Posterior cingulate gyrus (tissue), 11 donors: ENCODE data around the gene SLX4IP.
A peak's percentile ranks its signal among the peaks of the same experiment; 100 is the strongest.
"Not testable (repeated sequence)": the region's sequence is repeated elsewhere in the genome, so short reads cannot be mapped to it uniquely, and the experiment has no call there.

Experiments used
- DNase-seq, 10 donors: peaks; one replicate each; pipeline versions ENCODE4 v3.0.0 to v3.0.0-alpha.2; 2020 to 2021; ENCODE audit warnings: mixed read lengths in 3 of 10
- intact Hi-C: fragments of 100-400 bp; cut with DNase I; formaldehyde crosslinking; loops from one replicate; pipeline ENCODE4 v1.15.1; 2023

Gene SLX4IP

DNA sequence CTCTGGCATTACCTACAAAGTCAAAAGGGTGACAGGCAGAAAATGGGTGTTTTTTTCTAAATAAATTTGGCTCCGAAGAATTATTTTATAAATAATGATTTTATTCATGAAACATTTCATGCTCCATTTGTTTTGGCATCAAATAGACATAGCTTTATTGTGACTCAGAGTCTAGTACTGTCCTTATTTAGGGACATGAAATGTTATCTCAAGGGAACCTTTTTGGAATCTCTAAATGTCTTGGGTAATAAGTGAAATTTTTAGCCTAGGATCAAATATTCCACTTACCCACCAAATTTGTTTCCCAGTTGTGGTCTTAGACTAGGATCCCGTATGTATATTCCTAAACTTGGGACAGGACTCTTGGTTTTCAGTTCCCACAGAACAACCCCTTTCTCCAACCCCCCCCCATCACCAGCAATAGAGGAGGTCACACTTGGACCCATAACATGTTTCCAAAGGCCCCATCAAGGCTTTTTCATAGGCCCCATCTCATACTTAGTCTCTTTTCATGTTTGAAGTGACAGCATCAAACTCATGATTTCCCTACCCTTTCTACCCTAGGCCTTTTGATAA, 156.9 kb downstream of the SLX4IP start:
- intact Hi-C loops = no loop called here
- no peak for DNase-seq

DNA sequence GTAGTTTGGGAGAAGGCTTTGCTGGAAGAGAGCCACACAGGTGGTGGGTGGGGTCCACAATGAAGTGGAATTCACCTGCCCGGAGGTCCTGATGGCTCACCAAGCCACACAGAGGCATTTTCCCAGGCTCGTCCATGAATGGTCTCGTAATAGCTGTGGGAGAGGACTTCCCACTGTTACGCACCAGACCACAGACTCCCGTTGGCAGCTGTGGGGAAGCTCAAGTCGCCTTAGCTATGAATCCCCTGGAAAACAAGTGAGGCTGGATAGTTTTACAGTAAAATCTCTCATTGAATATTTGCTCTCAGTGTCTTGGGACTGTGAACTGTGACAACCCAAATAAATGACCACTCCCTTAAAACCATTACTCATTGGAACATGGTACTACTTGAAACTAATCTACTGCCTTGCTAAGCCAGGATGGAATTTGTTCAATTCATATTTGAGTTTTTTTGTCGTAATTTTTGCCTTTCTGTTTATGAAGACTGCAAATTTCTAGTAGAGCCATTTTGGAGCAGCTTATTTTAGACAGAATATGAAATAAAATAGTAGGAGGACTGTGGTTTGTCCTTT, 159.3 kb downstream of the SLX4IP start:
- no peak for DNase-seq
- intact Hi-C loops = no loop called here

- no peak for DNase-seq
- intact Hi-C loops = no loop called here
Measured at GRCh38 chr20:10595266-10595665, 160.2 kb downstream of the SLX4IP start.

DNA sequence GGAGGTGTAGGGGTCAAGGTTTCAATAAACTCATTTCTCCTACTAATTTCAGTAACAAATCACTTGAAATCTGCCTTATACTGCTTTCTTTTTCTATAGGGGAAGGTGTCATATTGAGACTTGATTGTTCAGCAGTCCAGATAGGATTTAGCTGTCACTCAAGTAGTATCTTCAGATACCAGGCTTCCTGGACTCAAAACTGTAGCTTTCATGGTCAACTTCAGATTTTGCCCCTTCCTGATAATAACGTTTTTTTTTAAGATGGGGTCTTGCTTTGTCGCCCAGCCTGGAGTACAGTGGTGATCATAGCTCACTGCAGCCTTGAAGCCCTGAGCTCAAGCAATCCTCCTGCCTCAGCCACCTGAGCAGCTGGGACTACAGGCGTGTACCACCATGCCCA, 160.9 kb downstream of the SLX4IP start:
- intact Hi-C loops = no loop called here
- DNase-seq = no peak

DNA sequence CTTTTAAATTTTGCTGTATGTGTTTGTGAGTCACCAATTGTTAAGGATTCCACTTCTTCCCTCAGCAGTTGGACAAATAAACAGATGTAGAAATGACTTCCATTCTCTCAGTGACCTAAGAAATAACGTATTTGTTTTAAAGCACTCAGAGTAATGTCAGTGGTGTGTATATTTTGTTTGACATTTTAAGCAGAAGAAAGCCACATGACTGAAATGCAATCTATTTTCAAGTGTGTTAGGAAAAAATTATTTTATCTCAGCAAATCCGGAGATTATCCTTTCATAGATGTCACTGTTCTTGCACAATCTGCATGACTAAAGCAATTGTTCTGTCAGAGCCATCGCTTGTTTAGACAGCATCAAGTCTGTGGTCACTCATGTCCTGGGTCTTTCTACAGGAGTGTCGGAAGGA, 161.6 kb downstream of the SLX4IP start:
- no peak for DNase-seq
- intact Hi-C loops = no loop called here

GRCh38 chr20:10597637-10598036, 162.5 kb downstream of the SLX4IP start:
- no peak for DNase-seq
- intact Hi-C loops = no loop called here

GRCh38 chr20:10602221-10602871, 167.2 kb downstream of the SLX4IP start:
- intact Hi-C loops = no loop called here
- no peak for DNase-seq

- no peak for DNase-seq
- intact Hi-C loops = no loop called here
Measured at GRCh38 chr20:10603378-10603777, 168.3 kb downstream of the SLX4IP start.

DNA sequence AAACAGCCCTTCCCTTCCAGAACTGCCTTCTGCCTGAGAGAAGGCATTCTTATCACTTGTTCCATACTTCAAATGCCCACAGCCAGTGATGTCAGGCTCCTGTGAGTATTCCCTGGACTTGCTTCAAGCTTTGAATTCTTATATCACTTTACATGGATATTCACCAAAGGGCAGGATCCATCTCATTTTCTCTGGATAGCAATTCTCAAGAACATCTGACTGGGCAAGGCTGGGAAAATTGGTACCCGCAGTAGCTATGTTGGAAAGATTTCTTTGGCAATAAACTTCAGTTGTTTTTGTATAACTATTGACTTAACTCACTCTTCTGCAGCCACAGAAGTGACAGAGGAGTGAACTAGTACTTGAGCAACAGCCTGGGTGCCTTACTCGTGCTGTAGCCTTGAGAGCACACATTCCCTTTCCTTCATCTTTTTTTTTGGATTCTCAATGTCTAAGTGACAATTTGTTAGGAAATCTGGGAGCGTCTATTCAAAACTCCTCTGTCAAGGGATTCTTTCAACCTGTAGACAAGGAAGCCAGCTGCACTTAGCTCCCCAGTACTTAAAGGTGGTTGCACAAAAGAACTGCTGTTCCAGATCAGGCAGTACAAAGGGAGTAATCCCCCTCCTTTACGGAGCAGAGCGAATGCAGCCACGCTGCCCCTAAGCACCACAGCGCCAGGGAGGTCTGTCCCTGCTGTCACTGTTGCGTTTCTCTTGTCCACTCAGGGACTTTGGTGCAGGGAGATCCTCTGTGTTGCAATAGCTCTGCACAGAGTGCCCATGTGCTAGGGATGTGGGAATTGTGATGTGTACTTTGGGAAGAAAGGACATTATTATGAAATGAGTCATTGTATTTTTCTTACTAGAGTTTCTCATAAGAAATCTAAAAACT, 169.1 kb downstream of the SLX4IP start:
- intact Hi-C loops = no loop called here
- peak in 2 of 10 donors; percentile 23 to 83 for DNase-seq

DNA sequence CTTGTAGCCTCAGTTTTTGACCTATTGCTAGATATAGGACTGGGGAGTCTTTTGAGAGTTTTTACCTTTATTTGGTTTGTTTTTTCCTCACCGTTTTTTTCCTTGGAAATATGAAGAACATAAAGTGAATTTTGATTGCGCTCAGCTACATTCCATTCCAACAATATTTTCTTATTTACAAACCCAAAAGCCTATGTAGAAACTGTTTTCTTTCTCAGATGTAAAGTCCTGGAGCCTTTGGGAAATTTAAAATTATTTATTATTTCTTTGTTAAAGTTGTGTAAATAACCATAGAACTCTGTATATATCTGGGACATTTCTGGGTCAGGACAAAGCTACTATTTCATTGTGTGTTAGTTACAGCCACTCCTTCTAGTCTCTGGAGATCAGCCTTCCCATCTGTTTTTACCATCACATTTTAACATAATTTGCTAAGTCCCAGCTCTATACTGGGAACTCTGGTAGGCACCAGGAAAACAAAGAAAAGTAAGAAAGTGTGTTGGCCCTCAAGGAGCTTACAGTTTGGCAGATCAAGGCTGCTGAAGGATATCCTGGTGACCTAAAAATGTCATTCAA, 169.8 kb downstream of the SLX4IP start:
- DNase-seq = no peak
- intact Hi-C loops = no loop called here

GRCh38 chr20:10605547-10606195, 170.6 kb downstream of the SLX4IP start:
- intact Hi-C loops = no loop called here
- no peak for DNase-seq

GRCh38 chr20:10609276-10609675, 174.2 kb downstream of the SLX4IP start:
- intact Hi-C loops = no loop called here
- DNase-seq = no peak

- DNase-seq = no peak
- intact Hi-C loops = no loop called here
Measured at GRCh38 chr20:10609770-10610169, 174.7 kb downstream of the SLX4IP start.

- no peak for DNase-seq
- intact Hi-C loops = no loop called here
Measured at GRCh38 chr20:10610251-10610650, 175.1 kb downstream of the SLX4IP start.

GRCh38 chr20:10611357-10611756, 176.3 kb downstream of the SLX4IP start:
- intact Hi-C loops = no loop called here
- DNase-seq = peak in 4 of 10 donors; percentile 13 to 86 (median 33)

- not testable (repeated sequence) for DNase-seq
Measured at GRCh38 chr20:10613426-10613825, 178.3 kb downstream of the SLX4IP start.

GRCh38 chr20:10613911-10614310, 178.8 kb downstream of the SLX4IP start:
- DNase-seq = no peak
- intact Hi-C loops = no loop called here

More at GRCh38 chr20:10613426-10613825, 178.3 kb downstream of the SLX4IP start:
- intact Hi-C loops = not testable (repeated sequence)

DNA sequence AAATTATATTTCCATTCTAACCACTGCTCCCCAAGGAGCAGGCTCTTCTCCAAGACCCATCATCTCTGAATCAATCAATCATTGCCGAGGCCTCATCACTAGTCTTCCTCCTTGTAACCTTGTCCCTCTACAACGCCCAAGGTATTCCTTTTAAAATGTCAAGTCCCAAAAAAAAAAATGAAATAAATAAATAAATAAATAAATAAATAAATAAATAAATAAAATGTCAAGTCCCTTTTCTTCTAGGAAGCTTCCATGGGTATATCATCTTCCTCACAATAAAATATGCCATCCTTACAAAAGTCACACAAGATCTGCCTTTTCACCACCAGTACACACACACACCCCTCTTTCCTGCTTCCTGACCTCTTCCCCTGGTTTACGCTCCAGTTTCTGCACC, 181.1 kb downstream of the SLX4IP start:
- DNase-seq = no peak
- intact Hi-C loops = no loop called here

GRCh38 chr20:10617549-10618133, 182.5 kb downstream of the SLX4IP start:
- intact Hi-C loops, DNase-seq: not testable (repeated sequence)
